Mesothelial cell of epicardium (in vitro differentiated cells): Measurements from ENCODE around the gene PLEKHG1. TPM values are rescaled to one million over a fixed set of nuclear protein-coding genes. Genes with fewer than 3 reads are reported as not detected.

Source experiments
- DNase-seq, 2 experiments: peaks; one replicate each; pipeline ENCODE4 v3.0.0; 2021; ENCODE audit warnings: low spot score in 2 of 2; ENCODE audit not compliant: unreplicated experiment in 2 of 2
- H3K27ac Mint-ChIP-seq: 2 replicates; pipeline ENCODE4 v1.8.0; 2021; ENCODE audit warnings: mixed read lengths
- H3K27me3 Mint-ChIP-seq: 2 replicates; pipeline ENCODE4 v1.8.0; 2021; ENCODE audit warnings: low read depth, mixed read lengths
- H3K36me3 Mint-ChIP-seq: 2 replicates; pipeline ENCODE4 v1.8.0; 2021; ENCODE audit warnings: mixed read lengths
- H3K4me1 Mint-ChIP-seq: 2 replicates; pipeline ENCODE4 v1.8.0; 2021; ENCODE audit warnings: mixed read lengths
- H3K4me3 Mint-ChIP-seq: 2 replicates; pipeline ENCODE4 v1.8.0; 2021; ENCODE audit warnings: mild to moderate bottlenecking, moderate library complexity, mixed read lengths
- H3K9me3 Mint-ChIP-seq: 2 replicates; pipeline ENCODE4 v1.8.0; 2021; ENCODE audit warnings: mixed read lengths
- CTCF ChIP-seq: fragments of 200-600 bp; sonication (generic); IDR thresholded peaks from one replicate; pipeline ENCODE4 v1.5.0; 2021; ENCODE audit warnings: antibody characterized with exemption; ENCODE audit not compliant: unreplicated experiment
- total RNA-seq: library from RNA; stranded (reverse); gene quantifications from 3 replicates; pipeline ENCODE4 v1.2.1, GENCODE V29; 2021

PLEKHG1 gene
- total RNA-seq, 1 donor from 2014 or later = 69.3 TPM

- peak overlapping the region; percentile 95 for H3K27ac Mint-ChIP-seq
- no peaks in the 10 kb centered on the region for H3K9me3 Mint-ChIP-seq
- no peak overlapping the region for H3K4me3 Mint-ChIP-seq
- TF ChIP-seq CTCF = no peak
- H3K36me3 Mint-ChIP-seq = no peaks in the 10 kb centered on the region
- H3K27me3 Mint-ChIP-seq = no peaks in the 10 kb centered on the region
- peaks cover 82% of the 10 kb centered on the region for H3K4me1 Mint-ChIP-seq
- DNase-seq = no peak
These were observed 36.3 kb downstream of the PLEKHG1 start for GRCh38 chr6:150635906-150636514.

- TF ChIP-seq CTCF = no peak
- Mint-ChIP-seq H3K27me3 (no peaks in the 10 kb centered on the region), H3K4me1 (peaks cover 86% of the 10 kb centered on the region)
These were observed 37.1 kb downstream of the PLEKHG1 start for GRCh38 chr6:150636808-150637207.

GRCh38 chr6:150637266-150637665 lies 37.6 kb downstream of the PLEKHG1 start:
- no peak for DNase-seq
- no peak for TF ChIP-seq CTCF
- Mint-ChIP-seq H3K9me3 (no peaks in the 10 kb centered on the region), H3K36me3 (no peaks in the 10 kb centered on the region), H3K4me3 (no peak overlapping the region), H3K4me1 (peaks cover 84% of the 10 kb centered on the region), H3K27me3 (no peaks in the 10 kb centered on the region), H3K27ac (peak overlapping the region; percentile 68)

More at GRCh38 chr6:150636808-150637207, 37.1 kb downstream of the PLEKHG1 start:
- no peaks in the 10 kb centered on the region for H3K36me3 Mint-ChIP-seq
- no peak overlapping the region for H3K4me3 Mint-ChIP-seq
- no peaks in the 10 kb centered on the region for H3K9me3 Mint-ChIP-seq
- peak overlapping the region; percentile 68 for H3K27ac Mint-ChIP-seq
- DNase-seq = no peak

DNA sequence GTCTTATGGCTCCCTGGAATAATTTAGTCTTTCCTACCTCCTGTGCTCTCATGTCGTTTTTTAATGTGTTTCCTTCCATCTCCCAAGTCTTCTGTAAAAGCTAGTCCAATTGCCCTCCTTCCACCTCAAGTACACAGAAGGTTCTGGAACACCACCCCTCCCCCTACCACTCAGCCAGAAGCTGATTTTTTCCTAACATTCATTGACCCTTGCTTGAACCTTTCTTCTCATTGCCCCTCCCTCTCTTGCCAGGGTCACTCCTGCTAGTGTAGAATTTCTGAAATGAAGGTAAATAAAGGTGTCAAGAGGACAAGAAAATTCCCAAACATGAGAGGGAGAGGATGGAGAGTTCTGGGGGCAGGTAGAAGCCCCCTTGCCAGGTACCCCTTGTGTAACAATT lies 38.6 kb downstream of the PLEKHG1 start:
- H3K4me1 Mint-ChIP-seq = peaks cover 84% of the 10 kb centered on the region
- no peak overlapping the region for H3K4me3 Mint-ChIP-seq
- no peaks in the 10 kb centered on the region for H3K27me3 Mint-ChIP-seq
- H3K36me3 Mint-ChIP-seq = no peaks in the 10 kb centered on the region
- no peaks in the 10 kb centered on the region for H3K9me3 Mint-ChIP-seq
- H3K27ac Mint-ChIP-seq = peak overlapping the region; percentile 68
- no peak for DNase-seq
- TF ChIP-seq CTCF = no peak

GRCh38 chr6:150638765-150639164 lies 39.1 kb downstream of the PLEKHG1 start:
- Mint-ChIP-seq H3K9me3 (no peaks in the 10 kb centered on the region), H3K4me1 (peaks cover 84% of the 10 kb centered on the region)

More at GRCh38 chr6:150638765-150639164, 39.1 kb downstream of the PLEKHG1 start:
- Mint-ChIP-seq H3K27ac (peak overlapping the region; percentile 68), H3K4me3 (no peak overlapping the region), H3K36me3 (no peaks in the 10 kb centered on the region), H3K27me3 (no peaks in the 10 kb centered on the region)
- DNase-seq = no peak
- TF ChIP-seq CTCF = no peak
